Measurements from ENCODE around the gene TYRO3.

- TF ChIP-seq POLR2A (IDR thresholded peaks at IDR 0.05) (no peak), EP300 (IDR thresholded peaks at IDR 0.05) (no peak), CTCF (IDR thresholded peaks at IDR 0.05) (no peak)
These were observed 38.0 kb downstream of the TYRO3 start for GRCh38 chr15:41596972-41597371.
